ENCODE measurements around the gene ATG7. TPM values are rescaled to one million over a fixed set of nuclear protein-coding genes. Genes with fewer than 3 reads are reported as not detected.

ATG7 gene
- total RNA-seq, 1 donor from 2014 or later: 51.7 TPM

GRCh38 chr3:11415099-11415498, 142.9 kb downstream of the ATG7 start:
- Mint-ChIP-seq H3K4me1 (no peaks in the 10 kb centered on the region), H3K36me3 (ENCODE audit: low read depth) (peaks cover 31% of the 10 kb centered on the region), H3K9me3 (peaks cover 17% of the 10 kb centered on the region), H3K27ac (no peak overlapping the region), H3K27me3 (no peaks in the 10 kb centered on the region), H3K4me3 (no peak overlapping the region)
- DNase-seq (no peak), ATAC-seq (ENCODE audit: low read depth) (no peak)
- POLR2A ChIA-PET: no interaction called here
- CTCF ChIA-PET: no interaction called here
- TF ChIP-seq CTCF (IDR thresholded peaks at IDR 0.05): no peak
- intact Hi-C loops (cut with micrococcal nuclease): no loop called here

DNA sequence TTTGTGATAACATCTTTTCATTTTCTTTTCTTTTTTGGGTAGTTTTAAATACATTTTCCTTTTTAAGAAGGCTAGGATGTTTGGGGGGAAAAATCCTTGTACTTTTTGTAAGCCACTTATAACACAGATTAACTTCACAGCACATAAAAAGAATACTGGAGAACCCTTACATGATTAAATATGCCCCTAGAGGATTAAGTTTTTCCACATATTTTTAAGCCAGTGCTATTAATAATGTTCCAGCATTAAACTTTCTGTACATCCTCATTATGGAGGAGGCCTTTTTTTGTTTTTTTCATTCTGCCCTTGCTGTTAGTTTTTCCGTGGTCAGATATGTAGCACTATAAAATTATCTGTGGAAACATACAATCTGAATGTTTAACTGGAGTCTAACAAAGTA, 147.9 kb downstream of the ATG7 start:
- no peaks in the 10 kb centered on the region for H3K27me3 Mint-ChIP-seq
- TF ChIP-seq CTCF (IDR thresholded peaks at IDR 0.05): no peak
- no peaks in the 10 kb centered on the region for H3K4me1 Mint-ChIP-seq
- no peaks in the 10 kb centered on the region for H3K9me3 Mint-ChIP-seq
- ATAC-seq (ENCODE audit: low read depth) (no peak), DNase-seq (no peak)
- ChIA-PET CTCF (no interaction called here), POLR2A (no interaction called here)
- peaks cover 7% of the 10 kb centered on the region for H3K36me3 Mint-ChIP-seq (ENCODE audit: low read depth)
- no peak overlapping the region for H3K27ac Mint-ChIP-seq
- H3K4me3 Mint-ChIP-seq: no peak overlapping the region
- intact Hi-C loops (cut with micrococcal nuclease): no loop called here

- TF ChIP-seq CTCF (IDR thresholded peaks at IDR 0.05): no peak
- Mint-ChIP-seq H3K4me1 (no peaks in the 10 kb centered on the region), H3K9me3 (no peaks in the 10 kb centered on the region), H3K27ac (no peak overlapping the region), H3K36me3 (ENCODE audit: low read depth) (peaks cover 20% of the 10 kb centered on the region), H3K27me3 (no peaks in the 10 kb centered on the region), H3K4me3 (no peak overlapping the region)
- DNase-seq (no peak), ATAC-seq (ENCODE audit: low read depth) (no peak)
- intact Hi-C loops (cut with micrococcal nuclease): no loop called here
- ChIA-PET POLR2A (no interaction called here), CTCF (no interaction called here)
Measured at GRCh38 chr3:11422291-11422690, 150.1 kb downstream of the ATG7 start.

DNA sequence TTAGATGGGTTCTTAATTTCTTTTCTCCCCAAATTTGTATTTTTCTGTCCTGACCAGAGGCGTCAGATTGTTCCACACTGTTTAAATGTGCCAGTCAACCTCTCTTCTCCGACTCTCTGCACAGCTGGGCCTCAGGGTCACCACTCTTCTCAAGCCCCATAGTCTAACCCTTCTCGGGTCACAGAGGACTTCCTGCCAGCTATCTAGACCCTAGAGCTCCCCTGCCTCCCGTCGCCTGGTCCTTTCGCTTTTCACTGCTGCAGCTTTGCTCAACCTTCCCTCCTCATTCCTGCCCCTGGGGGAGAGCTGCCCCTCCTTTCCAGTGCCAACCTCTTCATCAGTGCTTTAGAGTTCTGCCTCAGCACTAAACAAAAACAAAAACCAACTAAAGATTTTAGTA, 151.7 kb downstream of the ATG7 start:
- Mint-ChIP-seq H3K4me1 (no peaks in the 10 kb centered on the region), H3K9me3 (no peaks in the 10 kb centered on the region), H3K27ac (no peak overlapping the region), H3K27me3 (no peaks in the 10 kb centered on the region), H3K4me3 (no peak overlapping the region), H3K36me3 (ENCODE audit: low read depth) (peaks cover 31% of the 10 kb centered on the region)
- no peak for ATAC-seq (ENCODE audit: low read depth)
- intact Hi-C loops (cut with micrococcal nuclease): no loop called here
- POLR2A ChIA-PET: no interaction called here
- DNase-seq: no peak
- CTCF ChIA-PET: no interaction called here
- no peak for TF ChIP-seq CTCF (IDR thresholded peaks at IDR 0.05)

GRCh38 chr3:11424277-11424676, 152.1 kb downstream of the ATG7 start:
- no peak for TF ChIP-seq CTCF (IDR thresholded peaks at IDR 0.05)
- intact Hi-C loops (cut with micrococcal nuclease): no loop called here
- Mint-ChIP-seq H3K27ac (no peak overlapping the region), H3K9me3 (no peaks in the 10 kb centered on the region), H3K27me3 (no peaks in the 10 kb centered on the region), H3K4me1 (no peaks in the 10 kb centered on the region), H3K36me3 (ENCODE audit: low read depth) (peaks cover 34% of the 10 kb centered on the region), H3K4me3 (no peak overlapping the region)
- CTCF ChIA-PET: no interaction called here
- ATAC-seq (ENCODE audit: low read depth) (no peak), DNase-seq (no peak)
- POLR2A ChIA-PET: no interaction called here

Data from activated B cell treated with CpG ODN at 0.5 μM for 24 hours (primary cell).